ENCODE results near the gene FLT3LG.

The FLT3LG gene

GRCh38 chr19:49451430-49452181 lies 22.4 kb upstream of the FLT3LG start, which contains the start of gene PIH1D1:
Gene PIH1D1, minus strand, starts transcription at chr19:49451814. Its CDS starts 240 bp downstream, at chr19:49451574.
- peak; percentile 40 for TF ChIP-seq CTCF (IDR thresholded peaks at IDR 0.05; ENCODE audit: low read depth, low read length, missing control alignments)
- in situ Hi-C loops (cut with HindIII; ENCODE audit: low sequenced_read_pairs): no loop called here
- peak within 1 kb of the TSS; percentile 81 for H3K4me3 ChIP-seq (ENCODE audit: low read depth, low read length)
- DNase-seq (ENCODE audit: low read depth): peak; percentile 99

GRCh38 chr19:49453013-49453756 lies 20.8 kb upstream of the FLT3LG start, which contains the start of gene ALDH16A1:
Gene ALDH16A1, plus strand, starts transcription at chr19:49453225. Its CDS starts 107 bp downstream, at chr19:49453332.
- H3K4me3 ChIP-seq (ENCODE audit: low read depth, low read length): peak within 1 kb of the TSS; percentile 61
- peak; percentile 95 for DNase-seq (ENCODE audit: low read depth)
- TF ChIP-seq CTCF (IDR thresholded peaks at IDR 0.05; ENCODE audit: low read depth, low read length, missing control alignments): no peak
- in situ Hi-C loops (cut with HindIII; ENCODE audit: low sequenced_read_pairs): no loop called here

GRCh38 chr19:49453757-49454240 lies 20.2 kb upstream of the FLT3LG start:
- no peak for DNase-seq (ENCODE audit: low read depth)
- in situ Hi-C loops (cut with HindIII; ENCODE audit: low sequenced_read_pairs): no loop called here
- no peak for TF ChIP-seq CTCF (IDR thresholded peaks at IDR 0.05; ENCODE audit: low read depth, low read length, missing control alignments)
- peak overlapping the region; percentile 61 for H3K4me3 ChIP-seq (ENCODE audit: low read depth, low read length)

GRCh38 chr19:49455773-49456172 lies 18.2 kb upstream of the FLT3LG start:
- TF ChIP-seq CTCF (IDR thresholded peaks at IDR 0.05; ENCODE audit: low read depth, low read length, missing control alignments): no peak
- no peak for DNase-seq (ENCODE audit: low read depth)
- in situ Hi-C loops (cut with HindIII; ENCODE audit: low sequenced_read_pairs): no loop called here
- no peak overlapping the region for H3K4me3 ChIP-seq (ENCODE audit: low read depth, low read length)

- DNase-seq (ENCODE audit: low read depth): no peak
- in situ Hi-C loops (cut with HindIII; ENCODE audit: low sequenced_read_pairs): no loop called here
- no peak for TF ChIP-seq CTCF (IDR thresholded peaks at IDR 0.05; ENCODE audit: low read depth, low read length, missing control alignments)
- H3K4me3 ChIP-seq (ENCODE audit: low read depth, low read length): no peak overlapping the region
Measured at GRCh38 chr19:49456326-49456725, 17.7 kb upstream of the FLT3LG start.

GRCh38 chr19:49458567-49458903 lies 15.5 kb upstream of the FLT3LG start:
- no peak for DNase-seq (ENCODE audit: low read depth)
- TF ChIP-seq CTCF (IDR thresholded peaks at IDR 0.05; ENCODE audit: low read depth, low read length, missing control alignments): no peak
- in situ Hi-C loops (cut with HindIII; ENCODE audit: low sequenced_read_pairs): no loop called here
- no peak overlapping the region for H3K4me3 ChIP-seq (ENCODE audit: low read depth, low read length)
